GM12878 (cell line): ENCODE measurements around the gene ETHE1.

ENCODE experiments used
- EZH2 ChIP-seq: IDR thresholded peaks from 2 replicates; pipeline ENCODE4 v1.6.1; 2012; ENCODE audit warnings: low read depth, mild to moderate bottlenecking, control low read depth, inconsistent platforms, low read length, borderline replicate concordance; ENCODE audit not compliant: control insufficient read depth
- KLF5 ChIP-seq: fragments of 450-650 bp; IDR thresholded peaks from 2 replicates; pipeline ENCODE4 v1.6.1; 2014; ENCODE audit warnings: mild to moderate bottlenecking; ENCODE audit not compliant: partially characterized antibody
- TF ChIP-seq, protein P1 (sequence below): IDR thresholded peaks from 2 replicates; pipeline ENCODE4 v1.6.1; 2012; ENCODE audit warnings: low read depth, low read length, improper control_type of control experiment
- TF ChIP-seq, protein P2 (sequence below), 3 experiments: IDR thresholded peaks in 2 of 3; conservative IDR thresholded peaks in 1 of 3; 2 replicates each; pipeline ENCODE4 v1.5.1; 2011; ENCODE audit warnings: low read depth in 3 of 3, low read length in 3 of 3, mild to moderate bottlenecking in 3 of 3, control low read depth in 2 of 3, moderate library complexity in 2 of 3, inconsistent platforms in 1 of 3, mixed read lengths in 1 of 3; ENCODE audit not compliant: control insufficient read depth in 2 of 3, insufficient read depth in 1 of 3; ENCODE audit errors: extremely low read depth in 1 of 3
- TF ChIP-seq, protein P3 (sequence below): fragments of 450-650 bp; conservative IDR thresholded peaks from 2 replicates; pipeline ENCODE4 v1.6.1; 2017; ENCODE audit warnings: mild to moderate bottlenecking, moderate library complexity
- TF ChIP-seq, protein P4 (sequence below): fragments of 450-650 bp; IDR thresholded peaks from 2 replicates; pipeline ENCODE4 v1.6.1; 2016; ENCODE audit warnings: mild to moderate bottlenecking

DNA sequence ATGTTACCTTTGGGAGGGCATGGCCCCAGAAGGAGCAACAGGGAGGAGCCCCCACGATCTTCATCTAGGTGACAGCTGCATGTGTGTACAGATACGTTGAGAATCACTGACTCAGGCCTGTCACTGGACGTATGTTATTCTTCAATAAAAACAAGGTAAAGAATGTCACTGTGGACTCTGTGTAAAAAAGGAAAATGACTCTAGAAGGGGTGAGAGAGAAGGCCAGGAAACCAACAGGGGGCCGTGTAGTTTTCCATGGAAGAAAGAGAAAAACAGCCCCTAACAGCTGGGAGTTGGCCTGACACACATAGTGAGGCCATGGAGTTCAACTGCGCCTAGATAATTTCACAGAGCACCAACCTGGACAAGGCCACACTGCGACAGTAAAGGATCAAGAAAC lies 59.7 kb downstream of the ETHE1 start:
- TF ChIP-seq EZH2 (no peak), KLF5 (no peak)
- TF ChIP-seq, protein P1, sequence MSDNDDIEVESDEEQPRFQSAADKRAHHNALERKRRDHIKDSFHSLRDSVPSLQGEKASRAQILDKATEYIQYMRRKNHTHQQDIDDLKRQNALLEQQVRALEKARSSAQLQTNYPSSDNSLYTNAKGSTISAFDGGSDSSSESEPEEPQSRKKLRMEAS = no peak
- TF ChIP-seq, protein P2, sequence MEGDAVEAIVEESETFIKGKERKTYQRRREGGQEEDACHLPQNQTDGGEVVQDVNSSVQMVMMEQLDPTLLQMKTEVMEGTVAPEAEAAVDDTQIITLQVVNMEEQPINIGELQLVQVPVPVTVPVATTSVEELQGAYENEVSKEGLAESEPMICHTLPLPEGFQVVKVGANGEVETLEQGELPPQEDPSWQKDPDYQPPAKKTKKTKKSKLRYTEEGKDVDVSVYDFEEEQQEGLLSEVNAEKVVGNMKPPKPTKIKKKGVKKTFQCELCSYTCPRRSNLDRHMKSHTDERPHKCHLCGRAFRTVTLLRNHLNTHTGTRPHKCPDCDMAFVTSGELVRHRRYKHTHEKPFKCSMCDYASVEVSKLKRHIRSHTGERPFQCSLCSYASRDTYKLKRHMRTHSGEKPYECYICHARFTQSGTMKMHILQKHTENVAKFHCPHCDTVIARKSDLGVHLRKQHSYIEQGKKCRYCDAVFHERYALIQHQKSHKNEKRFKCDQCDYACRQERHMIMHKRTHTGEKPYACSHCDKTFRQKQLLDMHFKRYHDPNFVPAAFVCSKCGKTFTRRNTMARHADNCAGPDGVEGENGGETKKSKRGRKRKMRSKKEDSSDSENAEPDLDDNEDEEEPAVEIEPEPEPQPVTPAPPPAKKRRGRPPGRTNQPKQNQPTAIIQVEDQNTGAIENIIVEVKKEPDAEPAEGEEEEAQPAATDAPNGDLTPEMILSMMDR (IDR thresholded peaks at IDR 0.05 in 2 of 3, conservative IDR thresholded peaks at IDR 0.05 in 1 of 3; ENCODE audit: control insufficient read depth in 2 of 3, extremely low read depth in 1 of 3, insufficient read depth in 1 of 3, low read depth in 3 of 3, low read length in 3 of 3) = no peak
- TF ChIP-seq, protein P3, sequence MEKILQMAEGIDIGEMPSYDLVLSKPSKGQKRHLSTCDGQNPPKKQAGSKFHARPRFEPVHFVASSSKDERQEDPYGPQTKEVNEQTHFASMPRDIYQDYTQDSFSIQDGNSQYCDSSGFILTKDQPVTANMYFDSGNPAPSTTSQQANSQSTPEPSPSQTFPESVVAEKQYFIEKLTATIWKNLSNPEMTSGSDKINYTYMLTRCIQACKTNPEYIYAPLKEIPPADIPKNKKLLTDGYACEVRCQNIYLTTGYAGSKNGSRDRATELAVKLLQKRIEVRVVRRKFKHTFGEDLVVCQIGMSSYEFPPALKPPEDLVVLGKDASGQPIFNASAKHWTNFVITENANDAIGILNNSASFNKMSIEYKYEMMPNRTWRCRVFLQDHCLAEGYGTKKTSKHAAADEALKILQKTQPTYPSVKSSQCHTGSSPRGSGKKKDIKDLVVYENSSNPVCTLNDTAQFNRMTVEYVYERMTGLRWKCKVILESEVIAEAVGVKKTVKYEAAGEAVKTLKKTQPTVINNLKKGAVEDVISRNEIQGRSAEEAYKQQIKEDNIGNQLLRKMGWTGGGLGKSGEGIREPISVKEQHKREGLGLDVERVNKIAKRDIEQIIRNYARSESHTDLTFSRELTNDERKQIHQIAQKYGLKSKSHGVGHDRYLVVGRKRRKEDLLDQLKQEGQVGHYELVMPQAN = no peak
- TF ChIP-seq, protein P4, sequence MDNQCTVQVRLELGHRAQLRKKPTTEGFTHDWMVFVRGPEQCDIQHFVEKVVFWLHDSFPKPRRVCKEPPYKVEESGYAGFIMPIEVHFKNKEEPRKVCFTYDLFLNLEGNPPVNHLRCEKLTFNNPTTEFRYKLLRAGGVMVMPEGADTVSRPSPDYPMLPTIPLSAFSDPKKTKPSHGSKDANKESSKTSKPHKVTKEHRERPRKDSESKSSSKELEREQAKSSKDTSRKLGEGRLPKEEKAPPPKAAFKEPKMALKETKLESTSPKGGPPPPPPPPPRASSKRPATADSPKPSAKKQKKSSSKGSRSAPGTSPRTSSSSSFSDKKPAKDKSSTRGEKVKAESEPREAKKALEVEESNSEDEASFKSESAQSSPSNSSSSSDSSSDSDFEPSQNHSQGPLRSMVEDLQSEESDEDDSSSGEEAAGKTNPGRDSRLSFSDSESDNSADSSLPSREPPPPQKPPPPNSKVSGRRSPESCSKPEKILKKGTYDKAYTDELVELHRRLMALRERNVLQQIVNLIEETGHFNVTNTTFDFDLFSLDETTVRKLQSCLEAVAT = no peak
